ENCODE data around the gene PKD1.

DNA sequence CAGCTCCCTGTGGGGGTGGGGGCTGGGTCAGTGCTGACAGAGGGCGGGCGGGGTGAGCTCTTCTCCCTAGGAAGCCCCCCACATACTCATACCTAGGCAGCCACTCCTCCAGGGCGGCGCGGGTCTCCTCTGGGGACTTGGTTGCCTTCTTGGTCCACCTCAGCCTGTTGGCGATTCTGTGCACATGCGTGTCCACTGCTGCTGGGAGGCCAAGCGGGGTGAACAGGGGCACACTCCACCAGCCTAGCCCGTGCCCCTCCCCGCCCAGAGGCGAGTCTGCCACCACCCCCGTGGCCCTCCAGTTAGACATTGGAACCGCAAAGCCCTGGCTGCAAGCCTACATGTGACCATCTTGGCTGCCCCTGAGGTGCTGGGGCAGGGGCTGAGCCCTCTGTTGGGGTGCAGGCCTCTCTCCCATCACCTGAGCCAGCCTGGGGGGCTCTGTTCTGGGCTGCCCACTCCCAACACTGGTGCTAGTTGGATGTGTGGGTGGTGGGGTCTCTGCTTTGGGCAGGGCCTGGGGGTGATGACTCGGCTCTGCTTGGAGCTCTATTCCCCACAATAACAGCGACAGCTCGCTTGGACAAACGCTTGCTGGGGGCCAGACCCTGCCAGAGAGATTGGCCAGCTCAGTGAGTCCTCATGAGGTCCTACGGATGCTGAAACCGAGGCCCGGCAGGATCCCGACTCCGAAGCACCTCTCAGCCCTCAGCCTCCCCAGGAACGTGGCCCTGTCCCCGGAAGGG, 95.5 kb downstream of the PKD1 start:
- no peak for TF ChIP-seq EP300 (IDR thresholded peaks at IDR 0.05)
- TF ChIP-seq, protein P1, sequence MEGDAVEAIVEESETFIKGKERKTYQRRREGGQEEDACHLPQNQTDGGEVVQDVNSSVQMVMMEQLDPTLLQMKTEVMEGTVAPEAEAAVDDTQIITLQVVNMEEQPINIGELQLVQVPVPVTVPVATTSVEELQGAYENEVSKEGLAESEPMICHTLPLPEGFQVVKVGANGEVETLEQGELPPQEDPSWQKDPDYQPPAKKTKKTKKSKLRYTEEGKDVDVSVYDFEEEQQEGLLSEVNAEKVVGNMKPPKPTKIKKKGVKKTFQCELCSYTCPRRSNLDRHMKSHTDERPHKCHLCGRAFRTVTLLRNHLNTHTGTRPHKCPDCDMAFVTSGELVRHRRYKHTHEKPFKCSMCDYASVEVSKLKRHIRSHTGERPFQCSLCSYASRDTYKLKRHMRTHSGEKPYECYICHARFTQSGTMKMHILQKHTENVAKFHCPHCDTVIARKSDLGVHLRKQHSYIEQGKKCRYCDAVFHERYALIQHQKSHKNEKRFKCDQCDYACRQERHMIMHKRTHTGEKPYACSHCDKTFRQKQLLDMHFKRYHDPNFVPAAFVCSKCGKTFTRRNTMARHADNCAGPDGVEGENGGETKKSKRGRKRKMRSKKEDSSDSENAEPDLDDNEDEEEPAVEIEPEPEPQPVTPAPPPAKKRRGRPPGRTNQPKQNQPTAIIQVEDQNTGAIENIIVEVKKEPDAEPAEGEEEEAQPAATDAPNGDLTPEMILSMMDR (IDR thresholded peaks at IDR 0.05) = no peak
